GM10248 (cell line): ENCODE measurements around the gene LAMA2.

ENCODE experiments used
- CTCF ChIA-PET: fragments of 300-600 bp; sonication (Branson Sonifier 250); formaldehyde crosslinking; extraction: SDS; loops from one replicate; lab custom pipeline; 2021; ENCODE audit warnings: antibody characterized with exemption; lab: Yijun Ruan, JAX
- POLR2A ChIA-PET: fragments of 350-650 bp; sonication (Branson Sonifier 250); formaldehyde crosslinking; extraction: SDS; loops from one replicate; lab custom pipeline; 2020; ENCODE audit warnings: antibody characterized with exemption; lab: Yijun Ruan, JAX
- DNase-seq: peaks from one replicate; pipeline ENCODE4 v3.0.0; 2012; ENCODE audit errors: extremely low spot score
- TF ChIP-seq, protein P1 (sequence below): IDR thresholded peaks from 2 replicates; pipeline ENCODE4 v1.5.1; 2012; ENCODE audit warnings: mild to moderate bottlenecking, low read depth; ENCODE audit errors: extremely low read depth, missing control alignments, control extremely low read depth

The LAMA2 gene

DNA sequence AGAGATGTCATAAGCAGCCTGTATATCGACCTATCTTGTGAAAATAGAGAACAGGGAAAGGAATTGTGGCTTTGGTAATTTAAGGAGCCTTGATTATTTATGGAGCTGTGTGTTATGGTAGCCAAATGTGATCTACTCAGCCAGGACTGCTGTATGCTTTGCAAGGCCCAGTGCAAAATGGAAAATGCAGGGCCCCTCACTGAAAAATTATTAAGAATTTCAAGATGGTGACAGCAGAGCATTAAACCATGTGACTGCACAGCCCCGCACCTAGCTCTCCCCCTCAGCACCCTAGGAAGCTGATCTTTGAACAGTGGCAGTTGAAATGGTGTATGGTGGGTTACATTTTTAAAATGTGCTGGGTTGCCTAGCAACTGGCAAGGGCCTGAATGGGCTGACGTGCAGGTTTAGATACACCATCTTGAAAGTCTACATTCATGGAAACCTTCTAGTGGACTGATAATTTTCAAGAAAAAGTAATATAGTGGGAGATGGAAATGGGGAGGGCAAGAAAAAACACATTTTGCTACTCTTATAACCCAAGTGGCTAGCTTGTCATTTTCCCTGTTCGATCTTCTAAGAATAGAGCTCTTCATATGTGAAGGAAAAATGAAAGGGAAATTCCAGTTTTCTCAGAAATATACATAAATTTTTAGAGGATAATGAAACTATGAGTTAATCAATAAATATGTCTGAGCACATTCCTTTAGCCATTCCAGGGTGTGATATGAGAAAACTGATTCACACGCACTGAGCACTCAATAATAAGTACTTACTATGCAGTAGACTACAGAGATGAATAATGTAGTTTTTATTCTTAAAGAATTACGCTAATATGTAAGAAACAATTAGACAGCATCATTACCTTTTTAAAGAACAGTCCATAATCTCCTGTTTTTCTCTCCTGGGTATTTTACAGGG is 619.1 kb downstream of the LAMA2 start:
- TF ChIP-seq, protein P1, sequence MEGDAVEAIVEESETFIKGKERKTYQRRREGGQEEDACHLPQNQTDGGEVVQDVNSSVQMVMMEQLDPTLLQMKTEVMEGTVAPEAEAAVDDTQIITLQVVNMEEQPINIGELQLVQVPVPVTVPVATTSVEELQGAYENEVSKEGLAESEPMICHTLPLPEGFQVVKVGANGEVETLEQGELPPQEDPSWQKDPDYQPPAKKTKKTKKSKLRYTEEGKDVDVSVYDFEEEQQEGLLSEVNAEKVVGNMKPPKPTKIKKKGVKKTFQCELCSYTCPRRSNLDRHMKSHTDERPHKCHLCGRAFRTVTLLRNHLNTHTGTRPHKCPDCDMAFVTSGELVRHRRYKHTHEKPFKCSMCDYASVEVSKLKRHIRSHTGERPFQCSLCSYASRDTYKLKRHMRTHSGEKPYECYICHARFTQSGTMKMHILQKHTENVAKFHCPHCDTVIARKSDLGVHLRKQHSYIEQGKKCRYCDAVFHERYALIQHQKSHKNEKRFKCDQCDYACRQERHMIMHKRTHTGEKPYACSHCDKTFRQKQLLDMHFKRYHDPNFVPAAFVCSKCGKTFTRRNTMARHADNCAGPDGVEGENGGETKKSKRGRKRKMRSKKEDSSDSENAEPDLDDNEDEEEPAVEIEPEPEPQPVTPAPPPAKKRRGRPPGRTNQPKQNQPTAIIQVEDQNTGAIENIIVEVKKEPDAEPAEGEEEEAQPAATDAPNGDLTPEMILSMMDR: no peak
- CTCF ChIA-PET: interaction anchor here (0.8 to 5.8 kb wide), 14 partner anchors 10 to 519 kb away, joined by 3 to 65 read pairs (median 5); no protein-coding TSS in a partner anchor
- no peak for DNase-seq
- POLR2A ChIA-PET: no interaction called here

- TF ChIP-seq, protein P1: no peak
- CTCF ChIA-PET: interaction anchor here (0.8 to 5.8 kb wide), 3 partner anchors 9 to 18 kb away, joined by 4 to 65 read pairs (median 35); no protein-coding TSS in a partner anchor
- DNase-seq: no peak
- POLR2A ChIA-PET: no interaction called here
Observed at GRCh38 chr6:129504456-129504855, 621.5 kb downstream of the LAMA2 start.

DNA sequence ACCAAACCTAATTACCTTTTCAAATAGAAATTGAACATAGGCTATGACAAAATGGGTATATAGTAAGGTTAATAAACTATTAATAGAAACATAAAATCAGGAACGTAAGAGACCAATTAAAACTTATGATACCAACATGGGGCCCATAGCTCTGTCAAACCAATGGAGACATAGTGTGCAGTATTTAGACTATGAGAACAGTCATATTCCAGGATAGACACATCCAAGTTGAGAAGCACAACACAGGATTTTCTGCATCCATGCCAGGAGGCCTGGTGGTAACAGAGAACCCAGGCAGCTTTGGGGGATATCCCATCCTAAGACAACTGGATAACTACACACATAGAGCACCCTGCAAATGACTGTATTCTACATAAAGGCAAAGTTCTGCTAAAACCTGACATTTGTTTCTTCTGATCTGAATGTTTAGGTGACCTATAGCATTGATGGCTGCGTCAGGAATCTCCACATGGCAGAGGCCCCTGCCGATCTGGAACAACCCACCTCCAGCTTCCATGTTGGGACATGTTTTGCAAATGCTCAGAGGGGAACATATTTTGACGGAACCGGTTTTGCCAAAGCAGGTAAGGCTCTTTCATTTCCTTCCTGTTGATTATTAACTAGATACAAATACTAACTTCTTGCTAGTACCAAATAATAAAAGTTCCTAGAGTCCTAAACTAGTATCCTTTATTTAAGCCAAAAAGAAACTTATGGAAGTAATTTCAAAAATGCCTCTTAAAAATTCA is 624.3 kb downstream of the LAMA2 start:
- ChIA-PET CTCF (no interaction called here), POLR2A (no interaction called here)
- no peak for DNase-seq
- TF ChIP-seq, protein P1: no peak

DNA sequence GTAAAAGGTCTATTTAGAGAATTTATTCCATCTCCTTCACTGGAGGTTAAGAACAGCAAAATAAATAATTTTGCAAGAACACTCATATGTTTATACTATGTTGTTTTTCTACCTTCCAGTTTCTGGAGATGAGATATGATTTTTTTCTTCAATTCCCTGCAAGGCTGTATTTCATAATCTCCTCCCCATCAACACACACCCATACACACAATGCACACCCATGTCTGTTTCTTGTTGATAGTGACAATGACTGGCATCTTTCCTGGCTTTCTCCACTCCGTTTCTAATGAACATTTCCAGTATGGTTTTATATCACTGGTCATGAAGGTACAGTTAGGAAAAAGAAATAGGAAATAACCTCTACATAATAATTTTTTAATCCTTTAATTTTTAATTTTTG is 624.9 kb downstream of the LAMA2 start:
- no peak for DNase-seq
- ChIA-PET POLR2A (no interaction called here), CTCF (interaction anchor here (1.5 kb wide), 1 partner anchor 8 kb away, joined by 7 read pairs; no protein-coding TSS in a partner anchor)
- TF ChIP-seq, protein P1: no peak

GRCh38 chr6:129508477-129509145 is 625.7 kb downstream of the LAMA2 start:
- CTCF ChIA-PET: interaction anchor here (0.9 to 1.5 kb wide), 2 partner anchors 9 to 11 kb away, joined by 5 to 7 read pairs; no protein-coding TSS in a partner anchor
- TF ChIP-seq, protein P1: no peak
- DNase-seq: no peak
- POLR2A ChIA-PET: no interaction called here

- TF ChIP-seq, protein P1: no peak
- ChIA-PET POLR2A (no interaction called here), CTCF (interaction anchor here (8.7 kb wide), 1 partner anchor 9 kb away, joined by 65 read pairs; no protein-coding TSS in a partner anchor)
- no peak for DNase-seq
Observed at GRCh38 chr6:129510950-129511349, 628.0 kb downstream of the LAMA2 start.
